Esophagus muscularis mucosa (tissue), 4 donors: Measurements from ENCODE around the gene MGAT2. TPM values are rescaled to one million over a fixed set of nuclear protein-coding genes. Genes with fewer than 3 reads are reported as not detected.
A peak's percentile ranks its signal among the peaks of the same experiment; 100 is the strongest.

Experiments
- DNase-seq: peaks from one replicate; pipeline ENCODE4 v3.0.0-alpha.2; 2017; ENCODE audit errors: extremely low spot score
- H3K27ac ChIP-seq, 4 donors: fragments of 200-600 bp; sonication (generic); replicated peaks in 1 of 4; 1 replicate in 3 of 4; 2 replicates in 1 of 4; pipeline ENCODE4 v1.5.1; 2016 to 2019; ENCODE audit warnings: mild to moderate bottlenecking in 1 of 4
- H3K27me3 ChIP-seq, 4 donors: fragments of 200-600 bp; sonication (generic); one replicate each; pipeline versions ENCODE4 v1.5.1 to v1.6.0; 2016 to 2019
- H3K36me3 ChIP-seq, 4 donors: fragments of 200-600 bp; sonication (generic); one replicate each; pipeline ENCODE4 v1.5.1; 2016 to 2019
- H3K4me1 ChIP-seq, 4 donors: fragments of 200-600 bp; sonication (generic); one replicate each; pipeline ENCODE4 v1.5.1; 2016 to 2019
- H3K4me3 ChIP-seq, 4 donors: fragments of 200-600 bp; sonication (generic); 1 replicate in 2 of 4; 2 replicates in 2 of 4; pipeline ENCODE4 v1.5.1; 2016 to 2019; ENCODE audit warnings: mild to moderate bottlenecking in 4 of 4, moderate library complexity in 1 of 4
- H3K9me3 ChIP-seq, 4 donors: fragments of 200-600 bp; sonication (generic); 1 replicate in 3 of 4; 2 replicates in 1 of 4; pipeline ENCODE4 v1.5.1; 2016 to 2019
- EP300 ChIP-seq: sonication (generic); formaldehyde crosslinking; IDR thresholded peaks from one replicate; pipeline ENCODE4 v1.6.1; 2017; ENCODE audit warnings: antibody characterized with exemption
- POLR2A ChIP-seq: fragments of 450-650 bp; IDR thresholded peaks from one replicate; pipeline ENCODE4 v1.6.1; 2017; ENCODE audit warnings: antibody characterized with exemption, moderate library complexity, mild to moderate bottlenecking, low read depth
- POLR2AphosphoS5 ChIP-seq, 2 donors: sonication (generic); formaldehyde crosslinking; IDR thresholded peaks; one replicate each; pipeline ENCODE4 v1.6.1; 2017; ENCODE audit warnings: antibody characterized with exemption in 2 of 2
- WGBS: methylation state at CpG from one replicate; pipeline ENCODE4 v1.1.5; 2018; 5-methylcytosine and 5-hydroxymethylcytosine counted together
- intact Hi-C: fragments of 100-400 bp; cut with DNase I; formaldehyde crosslinking; loops from one replicate; pipeline ENCODE4 v1.15.1; 2023
- total RNA-seq, 4 donors: library from RNA; depleted of rRNA; stranded (reverse); fragments of >200 nt; gene quantifications; one replicate each; pipeline versions ENCODE4 v1.1.0 to v1.2.1, GENCODE V29; 2016
- TF ChIP-seq, protein P1 (sequence below), 3 experiments: fragments of 200-600 bp in 2 of 3; fragments of 450-650 bp in 1 of 3; sonication (generic) in 2 of 3; IDR thresholded peaks; one replicate each; pipeline ENCODE4 v1.5.1; 2017 to 2019; ENCODE audit warnings: antibody characterized with exemption in 3 of 3, mild to moderate bottlenecking in 2 of 3, moderate library complexity in 1 of 3

MGAT2 gene
- total RNA-seq, 4 donors from 2014 or later: 20.3 to 29.5 (median 24.1) TPM

DNA sequence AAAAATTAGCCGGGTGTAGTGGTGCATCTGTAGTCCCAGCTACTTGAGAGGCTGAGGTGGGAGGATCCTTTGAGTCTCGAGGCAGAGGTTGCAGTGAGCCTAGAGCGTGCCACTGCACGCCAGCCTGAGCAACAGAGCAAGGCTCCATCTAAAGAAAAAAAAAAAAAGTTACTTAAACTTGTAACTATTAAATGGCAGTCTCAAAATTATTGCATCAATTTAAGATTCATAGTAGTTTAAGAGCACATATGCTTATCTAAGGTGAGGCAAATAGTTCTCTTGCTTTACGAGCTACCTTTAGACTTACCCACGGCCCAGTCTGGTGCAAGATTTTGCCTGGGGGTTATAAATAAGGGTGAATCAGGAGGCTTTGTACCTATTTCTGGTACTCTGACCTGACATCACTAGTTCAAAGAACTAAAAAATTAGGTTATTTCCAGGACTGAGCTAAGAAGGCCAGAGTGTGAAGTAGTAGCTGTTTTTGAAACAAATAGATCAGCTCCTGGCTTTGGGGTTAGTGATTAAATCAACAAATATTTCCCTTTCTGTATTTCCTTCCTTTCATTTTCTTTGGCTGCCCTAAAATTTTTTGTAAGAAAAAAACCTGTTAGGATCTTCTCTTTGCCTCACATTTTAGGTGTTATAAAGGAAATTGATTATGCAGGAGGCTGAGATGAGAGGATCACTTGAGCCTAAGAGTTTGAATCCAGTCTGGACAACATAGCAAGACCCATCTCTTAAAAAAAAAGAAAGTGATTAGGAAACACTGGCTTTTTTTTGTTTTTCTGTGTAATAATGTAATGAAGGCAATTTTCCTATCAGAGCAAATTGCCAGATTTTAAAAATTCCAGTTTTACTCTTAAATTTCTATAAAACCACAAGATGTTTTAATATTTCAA is 3.6 kb downstream of the MGAT2 start:
- H3K9me3 ChIP-seq: no peaks in the 10 kb centered on the region
- peaks cover 0 to 20% (median 5%) of the 10 kb centered on the region in 4 donors for H3K36me3 ChIP-seq
- TF ChIP-seq, protein P1, sequence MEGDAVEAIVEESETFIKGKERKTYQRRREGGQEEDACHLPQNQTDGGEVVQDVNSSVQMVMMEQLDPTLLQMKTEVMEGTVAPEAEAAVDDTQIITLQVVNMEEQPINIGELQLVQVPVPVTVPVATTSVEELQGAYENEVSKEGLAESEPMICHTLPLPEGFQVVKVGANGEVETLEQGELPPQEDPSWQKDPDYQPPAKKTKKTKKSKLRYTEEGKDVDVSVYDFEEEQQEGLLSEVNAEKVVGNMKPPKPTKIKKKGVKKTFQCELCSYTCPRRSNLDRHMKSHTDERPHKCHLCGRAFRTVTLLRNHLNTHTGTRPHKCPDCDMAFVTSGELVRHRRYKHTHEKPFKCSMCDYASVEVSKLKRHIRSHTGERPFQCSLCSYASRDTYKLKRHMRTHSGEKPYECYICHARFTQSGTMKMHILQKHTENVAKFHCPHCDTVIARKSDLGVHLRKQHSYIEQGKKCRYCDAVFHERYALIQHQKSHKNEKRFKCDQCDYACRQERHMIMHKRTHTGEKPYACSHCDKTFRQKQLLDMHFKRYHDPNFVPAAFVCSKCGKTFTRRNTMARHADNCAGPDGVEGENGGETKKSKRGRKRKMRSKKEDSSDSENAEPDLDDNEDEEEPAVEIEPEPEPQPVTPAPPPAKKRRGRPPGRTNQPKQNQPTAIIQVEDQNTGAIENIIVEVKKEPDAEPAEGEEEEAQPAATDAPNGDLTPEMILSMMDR (IDR thresholded peaks at IDR 0.05): no peak
- TF ChIP-seq EP300 (no peak), POLR2AphosphoS5 (IDR thresholded peaks at IDR 0.05) (no peak), POLR2A (no peak)
- no peak overlapping the region for H3K27ac ChIP-seq
- intact Hi-C loops: no loop called here
- no peaks in the 10 kb centered on the region for H3K27me3 ChIP-seq
- H3K4me3 ChIP-seq: no peak overlapping the region
- DNase-seq: no peak
- peaks cover 26 to 41% (median 39%) of the 10 kb centered on the region in 4 donors for H3K4me1 ChIP-seq
- WGBS: 78% methylated on average over 6 of the region's 6 CpGs

DNA sequence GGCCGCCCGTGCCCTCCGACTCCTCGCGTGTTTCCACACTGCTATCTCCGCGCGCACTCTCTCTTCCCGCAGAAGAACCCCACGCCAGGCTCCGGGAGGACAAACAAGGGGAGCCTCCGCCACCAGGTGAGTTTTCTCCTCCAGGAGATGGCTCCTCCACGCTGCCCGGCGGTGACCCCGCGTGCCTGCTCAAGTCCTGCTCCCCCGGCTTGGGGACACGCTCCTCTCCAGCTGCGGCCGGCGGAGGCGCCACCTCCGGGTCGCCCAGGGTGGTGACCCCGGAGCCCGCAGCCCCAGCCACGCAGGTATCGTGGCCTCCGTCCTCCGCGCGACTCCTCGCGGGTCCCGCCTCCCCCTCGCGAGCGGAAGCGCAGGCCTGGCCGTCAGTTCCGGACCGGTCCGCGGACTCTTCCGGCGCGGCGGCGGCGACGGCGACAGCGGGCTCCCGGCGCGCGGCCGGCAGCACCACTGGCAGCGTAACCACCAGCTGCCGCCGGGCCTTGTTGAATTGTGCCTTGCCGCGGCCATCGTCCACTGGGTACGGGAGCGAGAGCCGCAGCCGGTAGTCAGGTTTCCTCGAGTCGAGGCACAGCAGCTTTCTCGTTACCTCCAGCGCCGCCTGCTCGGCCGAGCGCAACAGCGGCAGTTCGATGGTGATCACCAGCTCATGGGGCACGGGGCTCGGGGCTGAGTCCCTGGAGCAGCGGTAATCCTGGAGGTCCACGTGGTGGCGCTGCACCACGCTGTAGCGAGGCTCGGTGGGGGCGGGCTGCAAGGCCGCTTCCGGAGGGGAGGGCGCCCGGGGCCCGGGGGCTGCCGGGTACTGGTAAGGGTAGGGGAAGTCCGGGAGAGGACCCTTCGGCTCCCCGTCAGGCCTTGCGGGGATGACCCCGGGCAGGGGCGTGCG is 13.3 kb downstream of the MGAT2 start:
- Histone ChIP-seq H3K27ac (peak overlapping the region; percentile 92 to 97 (median 94)), H3K36me3 (peaks cover 0 to 12% (median 2%) of the 10 kb centered on the region in 4 donors), H3K4me3 (peak overlapping the region; percentile 73 to 85 (median 81)), H3K9me3 (no peaks in the 10 kb centered on the region), H3K27me3 (no peaks in the 10 kb centered on the region), H3K4me1 (peaks cover 28 to 66% (median 49%) of the 10 kb centered on the region in 4 donors)
- TF ChIP-seq EP300 (no peak), POLR2AphosphoS5 (IDR thresholded peaks at IDR 0.05) (peak; percentile 64 to 85), POLR2A (peak; percentile 76)
- TF ChIP-seq, protein P1 (IDR thresholded peaks at IDR 0.05): peak; percentile 79 to 85 (median 85)
- intact Hi-C loops: loop anchor here (5.0 to 10.0 kb wide), 3 partner anchors 37 to 481 kb away; partner anchors contain the start of genes LRR1, NEMF and VCPKMT
- DNase-seq: peak; percentile 97
- WGBS: 0% methylated on average over 8 of the region's 101 CpGs

DNA sequence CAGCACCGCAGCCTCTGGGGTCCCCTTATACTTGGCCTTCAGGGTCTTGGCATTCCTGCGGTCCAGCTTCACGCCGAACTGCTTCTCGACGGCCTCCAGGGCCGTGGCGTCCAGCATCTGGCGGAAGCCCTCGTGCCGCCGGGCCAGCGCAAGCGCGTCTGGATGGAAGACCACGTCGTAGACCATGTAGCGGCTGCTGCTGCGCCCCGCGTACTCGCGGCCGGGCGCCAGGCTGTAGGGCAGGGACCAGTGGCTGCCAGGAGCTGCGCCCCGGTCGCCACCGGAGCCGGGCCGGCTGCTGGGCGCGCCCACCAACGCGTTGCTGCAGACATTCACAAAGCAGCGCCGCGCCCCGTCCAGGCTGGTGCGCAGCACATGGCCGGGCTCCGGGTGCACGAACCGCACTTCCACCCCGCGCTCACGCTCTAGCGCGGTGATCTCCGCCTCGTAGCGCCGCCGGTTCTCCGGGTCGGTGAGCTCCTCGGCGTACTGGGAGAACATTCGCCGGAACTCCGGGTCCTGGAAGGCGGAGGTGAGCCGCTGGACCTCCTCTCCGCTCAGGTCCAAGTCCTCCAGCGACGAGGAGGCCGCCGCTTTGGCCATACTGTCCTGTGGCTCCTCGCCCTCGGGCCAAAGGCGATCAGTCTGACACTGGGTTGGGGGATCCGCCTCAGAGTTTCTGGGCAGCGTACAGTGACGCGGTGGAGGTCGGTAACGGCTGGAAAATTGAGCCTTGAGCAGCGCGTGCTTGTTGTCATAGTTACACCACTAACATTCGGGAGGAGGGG is 14.1 kb downstream of the MGAT2 start, which contains the start of gene DNAAF2:
Gene DNAAF2, minus strand, starts transcription at position 698 of the 788 bp plus-strand sequence. Its CDS starts 95 bp downstream, at position 603.
- DNase-seq: no peak
- H3K4me1 ChIP-seq: peaks cover 32 to 71% (median 49%) of the 10 kb centered on the region in 4 donors
- WGBS: 0% methylated on average over 5 of the region's 80 CpGs
- H3K27me3 ChIP-seq: no peaks in the 10 kb centered on the region
- peak within 1 kb of the TSS; percentile 73 to 85 (median 81) for H3K4me3 ChIP-seq
- peak within 1 kb of the TSS; percentile 92 to 97 (median 94) for H3K27ac ChIP-seq
- peaks cover 0 to 13% (median 2%) of the 10 kb centered on the region in 4 donors for H3K36me3 ChIP-seq
- intact Hi-C loops: loop anchor here (5.0 to 10.0 kb wide), 5 partner anchors 37 to 480 kb away; partner anchors contain the start of genes KLHDC1, KLHDC2, LRR1 and NEMF
- TF ChIP-seq POLR2A (no peak), POLR2AphosphoS5 (IDR thresholded peaks at IDR 0.05) (peak in 1 of 2 donors; percentile 18), EP300 (no peak)
- TF ChIP-seq, protein P1 (IDR thresholded peaks at IDR 0.05): no peak
- no peaks in the 10 kb centered on the region for H3K9me3 ChIP-seq

DNA sequence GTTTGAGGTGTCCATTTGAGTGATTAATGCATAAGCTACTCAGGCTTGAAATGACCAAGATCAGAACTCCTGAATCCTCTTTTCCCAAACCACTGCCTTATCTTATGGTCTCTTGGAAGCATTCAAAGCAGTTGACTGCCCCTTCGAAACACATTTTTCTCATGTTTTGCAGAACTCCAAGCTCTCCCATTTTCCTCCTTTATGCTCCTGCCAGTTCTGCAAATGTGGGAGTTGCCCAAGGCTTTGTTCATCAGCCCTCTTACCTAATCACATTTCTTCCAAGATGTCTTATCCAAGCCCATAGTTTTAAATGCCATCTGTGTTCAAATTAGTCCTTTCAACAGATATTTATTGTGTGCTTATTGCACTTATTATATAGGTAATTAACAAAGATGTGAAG is 16.3 kb downstream of the MGAT2 start:
- H3K4me3 ChIP-seq: no peak overlapping the region
- intact Hi-C loops: loop anchor here (5.0 to 10.0 kb wide), 3 partner anchors 55 to 478 kb away; partner anchors contain the start of genes KLHDC1, KLHDC2 and VCPKMT
- H3K4me1 ChIP-seq: peaks cover 30 to 66% (median 35%) of the 10 kb centered on the region in 4 donors
- H3K27ac ChIP-seq: no peak overlapping the region
- WGBS: 95% methylated on average over 1 of the region's 1 CpG
- peaks cover 0 to 13% (median 2%) of the 10 kb centered on the region in 4 donors for H3K36me3 ChIP-seq
- H3K9me3 ChIP-seq: no peaks in the 10 kb centered on the region
- TF ChIP-seq POLR2A (no peak), POLR2AphosphoS5 (IDR thresholded peaks at IDR 0.05) (no peak), EP300 (no peak)
- TF ChIP-seq, protein P1 (IDR thresholded peaks at IDR 0.05): no peak
- DNase-seq: no peak
- H3K27me3 ChIP-seq: no peaks in the 10 kb centered on the region
